ENCODE measurements around the gene ACTL6B.

DNA sequence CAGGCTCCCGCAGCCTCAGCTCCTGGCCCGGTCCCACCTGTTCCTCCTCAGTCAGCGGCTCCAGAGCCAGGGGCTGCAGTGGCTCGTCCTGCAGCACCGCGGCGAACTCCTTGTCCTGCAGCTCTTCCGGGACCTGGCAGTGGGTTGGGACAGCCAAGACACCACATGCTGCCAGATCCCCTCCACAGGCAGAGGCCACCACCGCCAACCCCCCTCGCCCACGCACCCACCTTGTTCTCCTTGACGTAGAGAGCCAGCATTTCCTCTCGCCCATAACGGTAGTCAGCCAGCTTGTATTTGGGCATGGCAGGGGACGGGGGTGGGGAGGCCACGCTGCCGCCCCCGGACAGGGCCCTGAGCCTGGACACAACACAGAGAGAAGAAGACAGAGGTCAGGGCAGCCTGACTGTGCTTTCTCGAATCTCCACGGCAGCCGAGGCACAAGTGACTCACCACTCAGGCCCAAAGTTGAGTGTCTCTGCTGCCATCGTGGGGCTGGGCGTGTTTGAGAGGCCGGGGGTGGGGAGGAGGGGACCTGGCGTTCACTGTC lies 31.6 kb upstream of the ACTL6B start:
- no peak for TF ChIP-seq POLR2A (IDR thresholded peaks at IDR 0.05; ENCODE audit: extremely low read depth, insufficient read length)
- TF ChIP-seq, protein P1, sequence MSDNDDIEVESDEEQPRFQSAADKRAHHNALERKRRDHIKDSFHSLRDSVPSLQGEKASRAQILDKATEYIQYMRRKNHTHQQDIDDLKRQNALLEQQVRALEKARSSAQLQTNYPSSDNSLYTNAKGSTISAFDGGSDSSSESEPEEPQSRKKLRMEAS (IDR thresholded peaks at IDR 0.05; ENCODE audit: low read depth, low read length): no peak
